Measurements from ENCODE around the gene CXCR1.

Gene CXCR1

GRCh38 chr2:218192902-218193430 lies 26.2 kb upstream of the CXCR1 start:
- TF ChIP-seq KLF16 (tag by site-specific recombination; IDR thresholded peaks at IDR 0.05) (no peak), ZNF157 (tag by site-specific recombination; IDR thresholded peaks at IDR 0.05) (no peak), ZSCAN30 (tag by site-specific recombination; IDR thresholded peaks at IDR 0.05) (no peak), ZNF416 (tag by site-specific recombination; IDR thresholded peaks at IDR 0.05) (no peak), ZNF639 (tag by site-specific recombination; IDR thresholded peaks at IDR 0.05) (no peak), ZNF221 (tag by site-specific recombination; IDR thresholded peaks at IDR 0.05; ENCODE audit: borderline replicate concordance) (no peak), PATZ1 (tag by site-specific recombination; IDR thresholded peaks at IDR 0.05) (no peak), ZNF202 (tag by site-specific recombination; IDR thresholded peaks at IDR 0.05; ENCODE audit: borderline replicate concordance) (no peak), ZNF214 (tag by site-specific recombination; IDR thresholded peaks at IDR 0.05; ENCODE audit: borderline replicate concordance) (no peak), ZNF530 (tag by site-specific recombination; IDR thresholded peaks at IDR 0.05; ENCODE audit: low read depth) (no peak), ZNF843 (tag by site-specific recombination; IDR thresholded peaks at IDR 0.05) (no peak), ZSCAN18 (tag by site-specific recombination; IDR thresholded peaks at IDR 0.05) (no peak), ZNF324 (tag by site-specific recombination; IDR thresholded peaks at IDR 0.05) (no peak), BCL6B (tag by site-specific recombination; IDR thresholded peaks at IDR 0.05) (no peak)
- Histone ChIP-seq H3K4me3 (ENCODE audit: low read depth, low read length) (no peak overlapping the region), H3K27ac (ENCODE audit: extremely low read depth, low read depth, low read length) (no peak overlapping the region), H3K36me3 (ENCODE audit: control insufficient read depth in 2 of 2, insufficient read depth in 1 of 2, low read length in 2 of 2) (no peaks in the 10 kb centered on the region), H3K9me3 (ENCODE audit: control insufficient read depth, insufficient read depth, low read depth, low read length) (no peaks in the 10 kb centered on the region), H3K4me1 (ENCODE audit: control insufficient read depth, insufficient read depth, low read length) (no peaks in the 10 kb centered on the region)
- ChIA-PET CTCF (interaction anchor here (0.6 kb wide), 1 partner anchor 13 kb away, joined by 3 read pairs; no protein-coding TSS in a partner anchor), POLR2A (no interaction called here)

GRCh38 chr2:218188528-218188927 lies 21.8 kb upstream of the CXCR1 start:
- POLR2A ChIA-PET, result no interaction called here
- CTCF ChIA-PET, result interaction anchor here (1.0 kb wide), 1 partner anchor 36 kb away, joined by 3 read pairs; no protein-coding TSS in a partner anchor
- H3K4me1 ChIP-seq (ENCODE audit: control insufficient read depth, insufficient read depth, low read length), result no peaks in the 10 kb centered on the region
- H3K27ac ChIP-seq (ENCODE audit: extremely low read depth, low read depth, low read length), result no peak overlapping the region
- H3K36me3 ChIP-seq (ENCODE audit: control insufficient read depth in 2 of 2, insufficient read depth in 1 of 2, low read length in 2 of 2), result no peaks in the 10 kb centered on the region
- H3K9me3 ChIP-seq (ENCODE audit: control insufficient read depth, insufficient read depth, low read depth, low read length), result no peaks in the 10 kb centered on the region
- H3K4me3 ChIP-seq (ENCODE audit: low read depth, low read length), result no peak overlapping the region
- TF ChIP-seq ZBTB10 (tag by site-specific recombination; IDR thresholded peaks at IDR 0.05), result no peak
- no peak for TF ChIP-seq ZNF426 (tag by site-specific recombination; IDR thresholded peaks at IDR 0.05)
- no peak for TF ChIP-seq ZNF488 (tag by site-specific recombination; IDR thresholded peaks at IDR 0.05)
- TF ChIP-seq ZNF610 (tag by site-specific recombination; IDR thresholded peaks at IDR 0.05; ENCODE audit: borderline replicate concordance), result no peak
- no peak for TF ChIP-seq ZNF544 (tag by site-specific recombination; IDR thresholded peaks at IDR 0.05)
- TF ChIP-seq KLF8 (tag by site-specific recombination; IDR thresholded peaks at IDR 0.05), result no peak
- TF ChIP-seq ZNF792 (tag by site-specific recombination; IDR thresholded peaks at IDR 0.05), result no peak
- TF ChIP-seq ZNF596 (tag by site-specific recombination; IDR thresholded peaks at IDR 0.05), result no peak
- TF ChIP-seq ZNF843 (tag by site-specific recombination; IDR thresholded peaks at IDR 0.05), result no peak
- TF ChIP-seq ZNF266 (tag by site-specific recombination; IDR thresholded peaks at IDR 0.05; ENCODE audit: low read depth), result no peak
- TF ChIP-seq PATZ1 (tag by site-specific recombination; IDR thresholded peaks at IDR 0.05), result no peak

Measured in HEK293 (cell line).